GM20431 (cell line): ENCODE measurements around the gene PCDH20.
"Not testable (repeated sequence)": the region's sequence is repeated elsewhere in the genome, so short reads cannot be mapped to it uniquely, and the experiment has no call there.

Experiments
- in situ Hi-C: fragments of 300-500 bp; cut with MseI, MboI; formaldehyde crosslinking; loops from one replicate; pipeline ENCODE4 v1.15.0; 2020; ENCODE audit warnings: low sequenced_read_pairs; ENCODE audit not compliant: unreplicated experiment

Gene PCDH20

DNA sequence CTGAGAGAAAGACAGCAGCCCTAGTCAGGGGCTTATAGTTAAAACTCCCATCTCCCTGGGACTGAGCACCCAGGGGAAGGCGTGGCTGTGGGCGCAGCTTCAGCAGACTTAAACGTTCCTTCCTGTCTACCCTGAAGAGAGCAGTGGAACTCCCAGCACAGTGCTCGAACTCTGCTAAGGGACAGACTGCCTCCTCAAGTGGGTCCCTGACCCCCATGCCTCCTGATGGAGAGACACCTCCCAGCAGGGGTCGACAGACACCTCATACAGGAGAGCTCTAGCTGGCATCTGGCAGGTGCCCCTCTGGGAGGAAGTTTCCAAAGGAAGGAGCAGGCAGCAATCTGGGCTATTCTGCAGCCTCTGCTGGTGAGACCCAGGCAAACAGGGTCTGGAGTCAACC lies 51.0 kb downstream of the PCDH20 start:
- in situ Hi-C loops, result not testable (repeated sequence)

DNA sequence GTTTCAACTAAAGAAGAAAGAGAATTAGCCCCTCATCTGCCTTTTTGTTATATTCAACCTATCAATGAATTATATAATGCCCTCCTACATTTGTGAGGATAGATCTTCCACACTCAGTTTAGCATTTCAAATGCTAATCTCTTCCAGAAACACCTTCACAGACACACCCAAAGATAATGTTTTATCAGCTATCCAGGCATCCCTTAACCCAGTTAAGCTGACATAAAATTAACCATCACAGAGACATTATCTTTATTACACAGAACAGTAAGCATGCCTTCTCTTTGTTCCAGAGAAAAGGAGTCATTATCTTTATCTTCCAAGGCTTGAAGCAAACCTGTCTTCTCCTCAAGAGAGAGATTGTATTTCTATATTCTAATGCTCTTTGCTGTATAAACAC lies 53.1 kb downstream of the PCDH20 start:
- in situ Hi-C loops, result no loop called here
